ENCODE results near the gene SMIM41. TPM values are rescaled to one million over a fixed set of nuclear protein-coding genes. Genes with fewer than 3 reads are reported as not detected.

SMIM41 gene
- total and polyA plus RNA-seq, 10 of the 15 experiments (the other 5 are each of a cell fraction or from before 2014, with no cell fraction given), result not detected

DNA sequence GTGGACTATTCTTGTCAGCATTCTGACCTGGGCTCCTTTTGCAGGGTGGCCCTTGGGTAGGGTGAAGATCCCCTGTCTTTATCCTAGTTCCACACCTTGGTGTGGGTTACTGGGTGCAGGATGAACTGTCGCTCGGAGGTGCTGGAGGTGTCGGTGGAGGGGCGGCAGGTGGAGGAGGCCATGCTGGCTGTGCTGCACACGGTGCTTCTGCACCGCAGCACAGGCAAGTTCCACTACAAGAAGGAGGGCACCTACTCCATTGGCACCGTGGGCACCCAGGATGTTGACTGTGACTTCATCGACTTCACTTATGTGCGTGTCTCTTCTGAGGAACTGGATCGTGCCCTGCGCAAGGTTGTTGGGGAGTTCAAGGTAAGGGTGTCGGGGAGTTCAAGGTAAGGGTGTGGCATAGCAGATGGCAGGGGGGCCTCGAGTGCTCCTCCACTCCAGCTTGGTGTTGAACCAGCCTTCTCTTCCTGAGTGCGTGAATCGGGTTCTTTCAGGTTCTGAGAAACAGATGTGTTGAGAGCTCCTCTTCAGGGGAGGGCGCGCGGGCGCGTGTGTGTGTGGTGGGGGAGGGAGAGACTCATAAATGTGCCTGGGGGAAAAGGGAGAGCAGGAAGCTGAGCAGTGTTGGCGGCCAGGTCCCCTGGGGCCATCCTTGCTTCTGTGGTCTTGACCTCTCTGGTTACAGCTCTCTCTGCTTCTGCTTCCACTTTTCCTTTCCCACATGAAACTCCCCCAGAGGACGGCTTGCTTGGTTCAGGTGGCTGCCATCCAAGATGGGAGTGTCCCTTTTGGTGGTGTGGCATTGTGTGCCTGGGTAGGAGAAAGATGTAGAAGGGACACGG is 5.7 kb upstream of the SMIM41 start (continued):
- TF ChIP-seq, protein P1, sequence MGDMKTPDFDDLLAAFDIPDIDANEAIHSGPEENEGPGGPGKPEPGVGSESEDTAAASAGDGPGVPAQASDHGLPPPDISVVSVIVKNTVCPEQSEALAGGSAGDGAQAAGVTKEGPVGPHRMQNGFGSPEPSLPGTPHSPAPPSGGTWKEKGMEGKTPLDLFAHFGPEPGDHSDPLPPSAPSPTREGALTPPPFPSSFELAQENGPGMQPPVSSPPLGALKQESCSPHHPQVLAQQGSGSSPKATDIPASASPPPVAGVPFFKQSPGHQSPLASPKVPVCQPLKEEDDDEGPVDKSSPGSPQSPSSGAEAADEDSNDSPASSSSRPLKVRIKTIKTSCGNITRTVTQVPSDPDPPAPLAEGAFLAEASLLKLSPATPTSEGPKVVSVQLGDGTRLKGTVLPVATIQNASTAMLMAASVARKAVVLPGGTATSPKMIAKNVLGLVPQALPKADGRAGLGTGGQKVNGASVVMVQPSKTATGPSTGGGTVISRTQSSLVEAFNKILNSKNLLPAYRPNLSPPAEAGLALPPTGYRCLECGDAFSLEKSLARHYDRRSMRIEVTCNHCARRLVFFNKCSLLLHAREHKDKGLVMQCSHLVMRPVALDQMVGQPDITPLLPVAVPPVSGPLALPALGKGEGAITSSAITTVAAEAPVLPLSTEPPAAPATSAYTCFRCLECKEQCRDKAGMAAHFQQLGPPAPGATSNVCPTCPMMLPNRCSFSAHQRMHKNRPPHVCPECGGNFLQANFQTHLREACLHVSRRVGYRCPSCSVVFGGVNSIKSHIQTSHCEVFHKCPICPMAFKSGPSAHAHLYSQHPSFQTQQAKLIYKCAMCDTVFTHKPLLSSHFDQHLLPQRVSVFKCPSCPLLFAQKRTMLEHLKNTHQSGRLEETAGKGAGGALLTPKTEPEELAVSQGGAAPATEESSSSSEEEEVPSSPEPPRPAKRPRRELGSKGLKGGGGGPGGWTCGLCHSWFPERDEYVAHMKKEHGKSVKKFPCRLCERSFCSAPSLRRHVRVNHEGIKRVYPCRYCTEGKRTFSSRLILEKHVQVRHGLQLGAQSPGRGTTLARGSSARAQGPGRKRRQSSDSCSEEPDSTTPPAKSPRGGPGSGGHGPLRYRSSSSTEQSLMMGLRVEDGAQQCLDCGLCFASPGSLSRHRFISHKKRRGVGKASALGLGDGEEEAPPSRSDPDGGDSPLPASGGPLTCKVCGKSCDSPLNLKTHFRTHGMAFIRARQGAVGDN (IDR thresholded peaks at IDR 0.05), result no peak
- TF ChIP-seq, protein P2, sequence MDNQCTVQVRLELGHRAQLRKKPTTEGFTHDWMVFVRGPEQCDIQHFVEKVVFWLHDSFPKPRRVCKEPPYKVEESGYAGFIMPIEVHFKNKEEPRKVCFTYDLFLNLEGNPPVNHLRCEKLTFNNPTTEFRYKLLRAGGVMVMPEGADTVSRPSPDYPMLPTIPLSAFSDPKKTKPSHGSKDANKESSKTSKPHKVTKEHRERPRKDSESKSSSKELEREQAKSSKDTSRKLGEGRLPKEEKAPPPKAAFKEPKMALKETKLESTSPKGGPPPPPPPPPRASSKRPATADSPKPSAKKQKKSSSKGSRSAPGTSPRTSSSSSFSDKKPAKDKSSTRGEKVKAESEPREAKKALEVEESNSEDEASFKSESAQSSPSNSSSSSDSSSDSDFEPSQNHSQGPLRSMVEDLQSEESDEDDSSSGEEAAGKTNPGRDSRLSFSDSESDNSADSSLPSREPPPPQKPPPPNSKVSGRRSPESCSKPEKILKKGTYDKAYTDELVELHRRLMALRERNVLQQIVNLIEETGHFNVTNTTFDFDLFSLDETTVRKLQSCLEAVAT (IDR thresholded peaks at IDR 0.05), result peak; percentile 85
- 0 out of 2 replicates have a peak, but pooled peaks have one; percentile 14 for TF ChIP-seq LARP7 (IDR thresholded peaks at IDR 0.05)
- TF ChIP-seq KDM1A (IDR thresholded peaks at IDR 0.05; ENCODE audit: borderline replicate concordance), result no peak
- TF ChIP-seq, protein P3, sequence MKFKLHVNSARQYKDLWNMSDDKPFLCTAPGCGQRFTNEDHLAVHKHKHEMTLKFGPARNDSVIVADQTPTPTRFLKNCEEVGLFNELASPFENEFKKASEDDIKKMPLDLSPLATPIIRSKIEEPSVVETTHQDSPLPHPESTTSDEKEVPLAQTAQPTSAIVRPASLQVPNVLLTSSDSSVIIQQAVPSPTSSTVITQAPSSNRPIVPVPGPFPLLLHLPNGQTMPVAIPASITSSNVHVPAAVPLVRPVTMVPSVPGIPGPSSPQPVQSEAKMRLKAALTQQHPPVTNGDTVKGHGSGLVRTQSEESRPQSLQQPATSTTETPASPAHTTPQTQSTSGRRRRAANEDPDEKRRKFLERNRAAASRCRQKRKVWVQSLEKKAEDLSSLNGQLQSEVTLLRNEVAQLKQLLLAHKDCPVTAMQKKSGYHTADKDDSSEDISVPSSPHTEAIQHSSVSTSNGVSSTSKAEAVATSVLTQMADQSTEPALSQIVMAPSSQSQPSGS (IDR thresholded peaks at IDR 0.05; ENCODE audit: low read length), result no peak
- TF ChIP-seq EGR1 (IDR thresholded peaks at IDR 0.05; ENCODE audit: borderline replicate concordance in 1 of 2, low read depth in 2 of 2, low read length in 2 of 2), result no peak
- no peak for TF ChIP-seq POU2F2 (IDR thresholded peaks at IDR 0.05; ENCODE audit: borderline replicate concordance, low read depth, low read length)
- TF ChIP-seq YBX1 (IDR thresholded peaks at IDR 0.05), result no peak
- TF ChIP-seq, protein P4, sequence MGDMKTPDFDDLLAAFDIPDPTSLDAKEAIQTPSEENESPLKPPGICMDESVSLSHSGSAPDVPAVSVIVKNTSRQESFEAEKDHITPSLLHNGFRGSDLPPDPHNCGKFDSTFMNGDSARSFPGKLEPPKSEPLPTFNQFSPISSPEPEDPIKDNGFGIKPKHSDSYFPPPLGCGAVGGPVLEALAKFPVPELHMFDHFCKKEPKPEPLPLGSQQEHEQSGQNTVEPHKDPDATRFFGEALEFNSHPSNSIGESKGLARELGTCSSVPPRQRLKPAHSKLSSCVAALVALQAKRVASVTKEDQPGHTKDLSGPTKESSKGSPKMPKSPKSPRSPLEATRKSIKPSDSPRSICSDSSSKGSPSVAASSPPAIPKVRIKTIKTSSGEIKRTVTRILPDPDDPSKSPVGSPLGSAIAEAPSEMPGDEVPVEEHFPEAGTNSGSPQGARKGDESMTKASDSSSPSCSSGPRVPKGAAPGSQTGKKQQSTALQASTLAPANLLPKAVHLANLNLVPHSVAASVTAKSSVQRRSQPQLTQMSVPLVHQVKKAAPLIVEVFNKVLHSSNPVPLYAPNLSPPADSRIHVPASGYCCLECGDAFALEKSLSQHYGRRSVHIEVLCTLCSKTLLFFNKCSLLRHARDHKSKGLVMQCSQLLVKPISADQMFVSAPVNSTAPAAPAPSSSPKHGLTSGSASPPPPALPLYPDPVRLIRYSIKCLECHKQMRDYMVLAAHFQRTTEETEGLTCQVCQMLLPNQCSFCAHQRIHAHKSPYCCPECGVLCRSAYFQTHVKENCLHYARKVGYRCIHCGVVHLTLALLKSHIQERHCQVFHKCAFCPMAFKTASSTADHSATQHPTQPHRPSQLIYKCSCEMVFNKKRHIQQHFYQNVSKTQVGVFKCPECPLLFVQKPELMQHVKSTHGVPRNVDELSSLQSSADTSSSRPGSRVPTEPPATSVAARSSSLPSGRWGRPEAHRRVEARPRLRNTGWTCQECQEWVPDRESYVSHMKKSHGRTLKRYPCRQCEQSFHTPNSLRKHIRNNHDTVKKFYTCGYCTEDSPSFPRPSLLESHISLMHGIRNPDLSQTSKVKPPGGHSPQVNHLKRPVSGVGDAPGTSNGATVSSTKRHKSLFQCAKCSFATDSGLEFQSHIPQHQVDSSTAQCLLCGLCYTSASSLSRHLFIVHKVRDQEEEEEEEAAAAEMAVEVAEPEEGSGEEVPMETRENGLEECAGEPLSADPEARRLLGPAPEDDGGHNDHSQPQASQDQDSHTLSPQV (IDR thresholded peaks at IDR 0.05), result no peak
- no peak for TF ChIP-seq SUPT20H (IDR thresholded peaks at IDR 0.05; ENCODE audit: borderline replicate concordance, control insufficient read depth, low read depth, low read length)
- TF ChIP-seq MTA2 (IDR thresholded peaks at IDR 0.05; ENCODE audit: low read depth), result peak; percentile 38; the same call in 1 of the 2 replicates
- 0 out of 2 replicates have a peak, but pooled peaks have one; percentile 17 for TF ChIP-seq ATF7 (IDR thresholded peaks at IDR 0.05; ENCODE audit: low read depth)
- TF ChIP-seq, protein P5, sequence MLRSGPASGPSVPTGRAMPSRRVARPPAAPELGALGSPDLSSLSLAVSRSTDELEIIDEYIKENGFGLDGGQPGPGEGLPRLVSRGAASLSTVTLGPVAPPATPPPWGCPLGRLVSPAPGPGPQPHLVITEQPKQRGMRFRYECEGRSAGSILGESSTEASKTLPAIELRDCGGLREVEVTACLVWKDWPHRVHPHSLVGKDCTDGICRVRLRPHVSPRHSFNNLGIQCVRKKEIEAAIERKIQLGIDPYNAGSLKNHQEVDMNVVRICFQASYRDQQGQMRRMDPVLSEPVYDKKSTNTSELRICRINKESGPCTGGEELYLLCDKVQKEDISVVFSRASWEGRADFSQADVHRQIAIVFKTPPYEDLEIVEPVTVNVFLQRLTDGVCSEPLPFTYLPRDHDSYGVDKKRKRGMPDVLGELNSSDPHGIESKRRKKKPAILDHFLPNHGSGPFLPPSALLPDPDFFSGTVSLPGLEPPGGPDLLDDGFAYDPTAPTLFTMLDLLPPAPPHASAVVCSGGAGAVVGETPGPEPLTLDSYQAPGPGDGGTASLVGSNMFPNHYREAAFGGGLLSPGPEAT (IDR thresholded peaks at IDR 0.05; ENCODE audit: low read depth), result peak; percentile 29; the same call in 1 of the 2 replicates
- TF ChIP-seq IKZF1 (conservative IDR thresholded peaks at IDR 0.05), result peak; percentile 85
